ENCODE results near the gene MORF4L2. TPM values are rescaled to one million over a fixed set of nuclear protein-coding genes. Genes with fewer than 3 reads are reported as not detected.

The MORF4L2 gene
- total and polyA plus RNA-seq, 2 donors (not counting 1 experiment from before 2014, with no cell fraction given), result 69.3 to 103 TPM

DNA sequence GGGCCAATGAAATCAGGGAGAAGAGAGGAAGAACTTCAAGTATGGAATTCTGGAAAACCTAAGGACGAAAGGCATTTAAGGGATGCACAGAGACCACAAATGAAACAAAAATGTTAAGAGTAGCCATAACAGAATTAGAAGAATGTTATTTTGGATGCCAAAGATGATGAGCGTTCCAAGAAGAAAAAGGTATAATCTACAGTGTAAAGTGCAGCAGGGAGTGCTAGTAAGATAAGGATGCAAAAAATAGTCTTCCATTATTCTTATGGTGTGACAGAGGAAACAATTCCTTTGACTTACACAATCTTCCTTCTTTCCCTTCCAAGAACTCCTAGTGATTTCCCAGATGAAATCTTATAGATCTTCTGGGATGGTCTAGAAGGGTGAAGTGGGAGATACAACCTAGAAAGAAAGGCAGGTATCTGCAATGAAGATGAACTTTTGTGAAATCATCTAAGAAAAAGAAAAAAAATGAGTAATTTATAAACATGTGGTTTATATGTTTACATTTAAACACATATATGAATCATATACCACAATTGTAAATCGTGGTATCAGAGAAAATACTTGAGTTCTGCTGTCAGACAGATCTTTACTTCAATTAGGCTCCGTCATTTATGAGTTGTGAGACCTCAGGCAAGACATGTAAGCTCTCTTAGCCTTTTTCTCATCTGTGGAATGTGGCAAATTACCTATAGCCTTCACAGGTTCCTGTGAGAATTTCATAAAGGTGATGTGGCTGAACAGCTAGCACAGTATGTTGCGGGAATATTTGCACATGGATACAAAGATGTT, 8.1 kb downstream of the MORF4L2 start:
- H3K27me3 Mint-ChIP-seq, result no peaks in the 10 kb centered on the region
- TF ChIP-seq, protein P1, sequence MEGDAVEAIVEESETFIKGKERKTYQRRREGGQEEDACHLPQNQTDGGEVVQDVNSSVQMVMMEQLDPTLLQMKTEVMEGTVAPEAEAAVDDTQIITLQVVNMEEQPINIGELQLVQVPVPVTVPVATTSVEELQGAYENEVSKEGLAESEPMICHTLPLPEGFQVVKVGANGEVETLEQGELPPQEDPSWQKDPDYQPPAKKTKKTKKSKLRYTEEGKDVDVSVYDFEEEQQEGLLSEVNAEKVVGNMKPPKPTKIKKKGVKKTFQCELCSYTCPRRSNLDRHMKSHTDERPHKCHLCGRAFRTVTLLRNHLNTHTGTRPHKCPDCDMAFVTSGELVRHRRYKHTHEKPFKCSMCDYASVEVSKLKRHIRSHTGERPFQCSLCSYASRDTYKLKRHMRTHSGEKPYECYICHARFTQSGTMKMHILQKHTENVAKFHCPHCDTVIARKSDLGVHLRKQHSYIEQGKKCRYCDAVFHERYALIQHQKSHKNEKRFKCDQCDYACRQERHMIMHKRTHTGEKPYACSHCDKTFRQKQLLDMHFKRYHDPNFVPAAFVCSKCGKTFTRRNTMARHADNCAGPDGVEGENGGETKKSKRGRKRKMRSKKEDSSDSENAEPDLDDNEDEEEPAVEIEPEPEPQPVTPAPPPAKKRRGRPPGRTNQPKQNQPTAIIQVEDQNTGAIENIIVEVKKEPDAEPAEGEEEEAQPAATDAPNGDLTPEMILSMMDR (IDR thresholded peaks at IDR 0.05), result no peak
- no peak for TF ChIP-seq EZH2 (IDR thresholded peaks at IDR 0.05; ENCODE audit: borderline replicate concordance, insufficient read depth, low read depth, low read length, poor library complexity, severe bottlenecking)
- H3K79me2 ChIP-seq (ENCODE audit: control insufficient read depth, insufficient read depth, low read length), result no peaks in the 10 kb centered on the region
- no peaks in the 10 kb centered on the region for H3K4me1 ChIP-seq (ENCODE audit: control insufficient read depth in 2 of 2, insufficient read depth in 2 of 2, low read length in 2 of 2)
- WGBS (ENCODE audit: insufficient coverage), result 100% methylated on average over 1 of the region's 5 CpGs
- CTCF ChIA-PET, result no interaction called here
- H3K4me1 Mint-ChIP-seq, result no peaks in the 10 kb centered on the region
- no peak overlapping the region for H3K27ac Mint-ChIP-seq
- H3K36me3 ChIP-seq (replicated peaks in 1 of 2; ENCODE audit: control extremely low read depth in 1 of 2, control insufficient read depth in 1 of 2, extremely low read depth in 1 of 2, insufficient read depth in 2 of 2, low read length in 1 of 2), result peaks cover 0 to 36% of the 10 kb centered on the region in 2 experiments
- no peaks in the 10 kb centered on the region for H3K9me3 ChIP-seq (ENCODE audit: control extremely low read depth in 1 of 3, control insufficient read depth in 2 of 3, insufficient read depth in 1 of 3, low read length in 2 of 3)
- ATAC-seq (ENCODE audit: low read depth), result no peak
- no peak overlapping the region for H3K9ac ChIP-seq (ENCODE audit: low read length)
- H3K4me3 Mint-ChIP-seq, result no peak overlapping the region
- H3K9me3 Mint-ChIP-seq (ENCODE audit: insufficient read depth), result no peaks in the 10 kb centered on the region
- no peaks in the 10 kb centered on the region for H3K27me3 ChIP-seq (replicated peaks in 1 of 4; ENCODE audit: control extremely low read depth in 1 of 4, control insufficient read depth in 3 of 4, insufficient read depth in 4 of 4, low read length in 3 of 4)
- DNase-seq, result no peak
- H3K4me3 ChIP-seq (ENCODE audit: control extremely low read depth in 1 of 5, extremely low read depth in 1 of 5, insufficient read depth in 1 of 5, low read depth in 2 of 5, low read length in 4 of 5), result no peak overlapping the region
- no peak overlapping the region for H3K4me2 ChIP-seq (replicated peaks; ENCODE audit: low read depth, low read length, poor library complexity, severe bottlenecking)
- intact Hi-C loops (cut with micrococcal nuclease), result no loop called here
- no peak overlapping the region for H3K27ac ChIP-seq (ENCODE audit: low read length in 2 of 2)
- POLR2A ChIA-PET, result no interaction called here
- H4K20me1 ChIP-seq (ENCODE audit: control insufficient read depth, insufficient read depth, low read length, poor library complexity, severe bottlenecking), result no peaks in the 10 kb centered on the region
- no peak overlapping the region for H2AFZ ChIP-seq (ENCODE audit: insufficient read depth, low read depth, low read length, poor library complexity, severe bottlenecking)
